A549 (cell line): ENCODE results near the gene ASTL. TPM values are rescaled to one million over a fixed set of nuclear protein-coding genes. Genes with fewer than 3 reads are reported as not detected.

ENCODE experiments used
- ATAC-seq, 2 experiments: fragments of 200-7000 bp in 1 of 2; fragments of >200 bp in 1 of 2; cut with Nextera tagmentation in 1 of 2; cut with Tn5 transposase in 1 of 2; 3 replicates each; pipeline versions ENCODE4 v1.8.0 to v1.9.1; 2018 to 2020; ENCODE audit warnings: mild to moderate bottlenecking in 1 of 2, moderate library complexity in 1 of 2
- CTCF ChIA-PET: fragments of 300-600 bp; sonication (Branson Sonifier 250); formaldehyde crosslinking; extraction: SDS; loops from one replicate; lab custom pipeline; 2021; ENCODE audit warnings: antibody characterized with exemption, inconsistent platforms; lab: Yijun Ruan, JAX
- POLR2A ChIA-PET: fragments of 350-600 bp; formaldehyde crosslinking; extraction: SDS; loops from one replicate; lab custom pipeline; 2021; ENCODE audit warnings: antibody characterized with exemption, inconsistent platforms; lab: Yijun Ruan, JAX
- DNase-seq, 2 experiments: peaks; one replicate each; pipeline versions ENCODE4 v3.0.0 to v3.0.0-alpha.2; 2011 to 2016; ENCODE audit warnings: low read depth in 1 of 2, low spot score in 1 of 2
- FAIRE-seq: peaks from 2 replicates; lab custom pipeline; 2011; peaks lifted over from hg19 to GRCh38; lab: Jason Lieb, UNC
- H3K27ac ChIP-seq, 2 experiments: fragments of >200 bp; sonication (Bioruptor Twin); formaldehyde crosslinking; 3 replicates each; pipeline ENCODE4 v1.5.1; 2016 to 2017
- H3K4me1 ChIP-seq: fragments of >200 bp; sonication (Bioruptor Twin); formaldehyde crosslinking; 3 replicates; pipeline ENCODE4 v1.6.1; 2016
- H3K4me2 ChIP-seq: fragments of >200 bp; sonication (Bioruptor Twin); formaldehyde crosslinking; 3 replicates; pipeline ENCODE4 v1.6.1; 2016
- H3K4me3 ChIP-seq: fragments of >200 bp; sonication (Bioruptor Twin); formaldehyde crosslinking; 3 replicates; pipeline ENCODE4 v1.5.1; 2016
- H3K9me3 ChIP-seq: fragments of >200 bp; sonication (Bioruptor Twin); formaldehyde crosslinking; 3 replicates; pipeline ENCODE4 v1.6.1; 2016
- ATOH8 ChIP-seq: fragments of 250-450 bp; sonication (Bioruptor Pico); IDR thresholded peaks from 2 replicates; pipeline ENCODE4 v1.5.0; 2020; ENCODE audit warnings: low read depth, mild to moderate bottlenecking, moderate library complexity
- CBX8 ChIP-seq: fragments of 200-600 bp; sonication (generic); IDR thresholded peaks from 2 replicates; pipeline ENCODE4 v1.6.1; 2016
- CHD2 ChIP-seq: fragments of 150-350 bp; IDR thresholded peaks from 2 replicates; pipeline ENCODE4 v1.6.1; 2014; ENCODE audit warnings: low read length; ENCODE audit not compliant: partially characterized antibody
- EHF ChIP-seq: fragments of 250-450 bp; sonication (Bioruptor Pico); IDR thresholded peaks from 2 replicates; pipeline ENCODE4 v1.5.0; 2020; ENCODE audit warnings: mild to moderate bottlenecking
- EHMT2 ChIP-seq: fragments of 200-600 bp; sonication (generic); IDR thresholded peaks from 2 replicates; pipeline ENCODE4 v1.6.1; 2016; ENCODE audit warnings: antibody characterized with exemption, low read depth, mild to moderate bottlenecking, moderate library complexity
- ELK1 ChIP-seq: fragments of 150-350 bp; IDR thresholded peaks from 2 replicates; pipeline ENCODE4 v1.6.1; 2014; ENCODE audit warnings: low read depth, mild to moderate bottlenecking, low read length
- ESRRA ChIP-seq: fragments of 150-350 bp; IDR thresholded peaks from 2 replicates; pipeline ENCODE4 v1.6.1; 2014; ENCODE audit warnings: mild to moderate bottlenecking, low read length, borderline replicate concordance
- FOSL2 ChIP-seq, 2 experiments: fragments of 450-650 bp in 1 of 2; fragments of >200 bp in 1 of 2; sonication (Bioruptor Twin) in 1 of 2; formaldehyde crosslinking; IDR thresholded peaks; 2 replicates each; pipeline versions ENCODE4 v1.5.0 to v1.6.1; 2016 to 2020; ENCODE audit warnings: mild to moderate bottlenecking in 1 of 2, moderate library complexity in 1 of 2
- GATA3 ChIP-seq: IDR thresholded peaks from 2 replicates; pipeline ENCODE4 v1.6.1; 2012; ENCODE audit warnings: borderline replicate concordance
- HDAC2 ChIP-seq: fragments of 200-600 bp; sonication (generic); IDR thresholded peaks from 2 replicates; pipeline ENCODE4 v1.6.1; 2016
- HES2 ChIP-seq: fragments of >200 bp; sonication (Bioruptor Twin); formaldehyde crosslinking; IDR thresholded peaks from 2 replicates; pipeline ENCODE4 v1.6.1; 2016
- HEYL ChIP-seq: fragments of 250-450 bp; sonication (Bioruptor Pico); IDR thresholded peaks from 2 replicates; pipeline ENCODE4 v1.8.0; 2021; ENCODE audit warnings: mild to moderate bottlenecking, moderate library complexity
- HMGXB4 ChIP-seq: fragments of 250-450 bp; sonication (Bioruptor Pico); IDR thresholded peaks from 2 replicates; pipeline ENCODE4 v1.5.0; 2021; ENCODE audit warnings: mild to moderate bottlenecking, moderate library complexity, borderline replicate concordance
- HOXA7 ChIP-seq: fragments of 250-450 bp; sonication (Bioruptor Pico); IDR thresholded peaks from 2 replicates; pipeline ENCODE4 v1.5.0; 2020; ENCODE audit warnings: mild to moderate bottlenecking, moderate library complexity
- HOXB13 ChIP-seq: fragments of 250-450 bp; sonication (Bioruptor Pico); IDR thresholded peaks from 2 replicates; pipeline ENCODE4 v1.5.0; 2020; ENCODE audit warnings: low read depth, mild to moderate bottlenecking, moderate library complexity
- HOXB5 ChIP-seq: fragments of 250-450 bp; sonication (Bioruptor Pico); IDR thresholded peaks from 2 replicates; pipeline ENCODE4 v1.5.0; 2020; ENCODE audit warnings: mild to moderate bottlenecking, moderate library complexity
- KDM1A ChIP-seq: fragments of 200-600 bp; sonication (generic); IDR thresholded peaks from 2 replicates; pipeline ENCODE4 v1.6.1; 2016; ENCODE audit warnings: low read depth, mild to moderate bottlenecking
- KDM5A ChIP-seq: fragments of 200-600 bp; sonication (generic); IDR thresholded peaks from 2 replicates; pipeline ENCODE4 v1.6.1; 2016; ENCODE audit warnings: antibody characterized with exemption, mild to moderate bottlenecking
- MAFK ChIP-seq: fragments of 450-650 bp; IDR thresholded peaks from 2 replicates; pipeline ENCODE4 v1.6.1; 2014; ENCODE audit not compliant: partially characterized antibody
- MAX ChIP-seq: IDR thresholded peaks from 2 replicates; pipeline ENCODE4 v1.6.1; 2012
- MAZ ChIP-seq: fragments of 150-350 bp; IDR thresholded peaks from 2 replicates; pipeline ENCODE4 v1.6.1; 2014; ENCODE audit warnings: antibody characterized with exemption, low read depth, low read length, borderline replicate concordance
- NR3C1 ChIP-seq: fragments of >200 bp; sonication (Bioruptor Twin); formaldehyde crosslinking; IDR thresholded peaks from 3 replicates; pipeline ENCODE4 v1.6.1; 2017
- PBX3 ChIP-seq: IDR thresholded peaks from 2 replicates; pipeline ENCODE4 v1.6.1; 2012
- POLR2A ChIP-seq: IDR thresholded peaks from 2 replicates; pipeline ENCODE4 v1.6.1; 2012; ENCODE audit warnings: mild to moderate bottlenecking, low read length
- POLR2AphosphoS2 ChIP-seq: conservative IDR thresholded peaks from 2 replicates; pipeline ENCODE4 v1.6.1; 2012; ENCODE audit warnings: low read length, improper control_type of control experiment, inconsistent platforms
- RARB ChIP-seq: fragments of 250-450 bp; sonication (Bioruptor Pico); IDR thresholded peaks from 2 replicates; pipeline ENCODE4 v1.8.0; 2021; ENCODE audit warnings: mild to moderate bottlenecking, moderate library complexity
- SREBF2 ChIP-seq: fragments of 450-650 bp; IDR thresholded peaks from 2 replicates; pipeline ENCODE4 v1.6.1; 2014; ENCODE audit warnings: mild to moderate bottlenecking, moderate library complexity
- ZFP36 ChIP-seq: fragments of 450-650 bp; IDR thresholded peaks from 2 replicates; pipeline ENCODE4 v1.6.1; 2014; ENCODE audit warnings: borderline replicate concordance; ENCODE audit not compliant: partially characterized antibody
- WGBS: methylation state at CpG from one replicate; pipeline ENCODE4 v1.1.6; 2017; ENCODE audit errors: missing lambda C conversion rate; 5-methylcytosine and 5-hydroxymethylcytosine counted together
- polyA plus RNA-seq, 4 experiments: library from polyadenylated mRNA; depleted of rRNA in 3 of 4; stranded (reverse); fragments of >200 nt; fragmentation: RNase III in 1 of 4; extraction: RNeasy Plus Mini Kit Qiagen cat#74134 plus additional on column Dnase treatment in 1 of 4; gene quantifications; 2 replicates in 3 of 4; 3 replicates in 1 of 4; pipeline ENCODE4 v1.2.3, GENCODE V29; 2011 to 2017

The ASTL gene
- polyA plus RNA-seq, 2 of the 4 experiments (the other 2 are of a cell fraction), result not detected

GRCh38 chr2:96098900-96099590 is 39.3 kb downstream of the ASTL start:
- Histone ChIP-seq H3K4me1 (no peaks in the 10 kb centered on the region), H3K4me2 (no peak overlapping the region), H3K27ac (no peak overlapping the region), H3K4me3 (no peak overlapping the region), H3K9me3 (no peaks in the 10 kb centered on the region)
- CTCF ChIA-PET, result interaction anchor here (1.3 to 15.3 kb wide), 2 partner anchors 16 to 75 kb away, joined by 3 to 126 read pairs; partner anchors contain the start of gene ADRA2B
- no peak for DNase-seq
- POLR2A ChIA-PET, result interaction anchor here (1.2 kb wide), 1 partner anchor 11 kb away, joined by 3 read pairs; no protein-coding TSS in a partner anchor
- no peak for TF ChIP-seq RARB (CRISPR knock-in tag)
- no peak for TF ChIP-seq HOXA7 (CRISPR knock-in tag)
- TF ChIP-seq CHD2, result no peak
- TF ChIP-seq GATA3, result no peak
- TF ChIP-seq FOSL2 (IDR thresholded peaks at IDR 0.05), result no peak
- no peak for TF ChIP-seq FOSL2 (CRISPR knock-in tag; IDR thresholded peaks at IDR 0.05)
- no peak for TF ChIP-seq HOXB5 (CRISPR knock-in tag)
- no peak for TF ChIP-seq NR3C1
- no peak for TF ChIP-seq ELK1
- no peak for TF ChIP-seq HES2
- TF ChIP-seq PBX3, result no peak
- TF ChIP-seq KDM5A, result no peak
- TF ChIP-seq EHMT2, result no peak
- TF ChIP-seq MAZ, result no peak
- TF ChIP-seq ATOH8, result no peak
- TF ChIP-seq ESRRA, result no peak
- TF ChIP-seq ZFP36, result no peak
- TF ChIP-seq MAFK, result no peak
- no peak for TF ChIP-seq HOXB13 (CRISPR knock-in tag)
- FAIRE-seq, result no peak
- 80% methylated on average over 11 of the region's 11 CpGs for WGBS
- no peak for ATAC-seq

- Histone ChIP-seq H3K4me2 (no peak overlapping the region), H3K9me3 (no peaks in the 10 kb centered on the region), H3K4me1 (no peaks in the 10 kb centered on the region), H3K4me3 (no peak overlapping the region), H3K27ac (no peak overlapping the region)
- FAIRE-seq, result no peak
- POLR2A ChIA-PET, result no interaction called here
- no peak; a peak in 2 of 6 replicates for ATAC-seq
- CTCF ChIA-PET, result interaction anchor here (1.0 to 15.3 kb wide), 4 partner anchors 10 to 76 kb away, joined by 3 to 126 read pairs (median 4); partner anchors contain the start of gene ADRA2B
- WGBS, result 46% methylated on average over 5 of the region's 7 CpGs
- DNase-seq, result no peak
- TF ChIP-seq MAFK, result no peak
- no peak for TF ChIP-seq SREBF2
- TF ChIP-seq POLR2A, result no peak
- no peak for TF ChIP-seq RARB (CRISPR knock-in tag)
- no peak for TF ChIP-seq CHD2
- TF ChIP-seq HEYL (CRISPR knock-in tag), result no peak
- TF ChIP-seq MAX, result no peak
- TF ChIP-seq POLR2AphosphoS2, result no peak
- TF ChIP-seq ELK1, result no peak
- TF ChIP-seq HDAC2, result no peak
- no peak for TF ChIP-seq HMGXB4 (CRISPR knock-in tag)
- no peak for TF ChIP-seq EHF (CRISPR knock-in tag)
- TF ChIP-seq KDM1A, result no peak
- TF ChIP-seq CBX8, result no peak
- no peak for TF ChIP-seq HOXB5 (CRISPR knock-in tag)
- TF ChIP-seq, all 56 proteins: peak for 0
Measured at GRCh38 chr2:96097951-96098823, 40.1 kb downstream of the ASTL start.
